OCI-LY7 (cell line): Measurements from ENCODE around the gene PPP1R27. TPM values are rescaled to one million over a fixed set of nuclear protein-coding genes. Genes with fewer than 3 reads are reported as not detected.

Source experiments
- BruUV-seq: library from RNA; stranded (reverse); fragments of 400-500 nt; replicated peaks from 2 replicates; lab custom pipeline; 2021; lab: Mats Ljungman, UMichigan
- CTCF ChIA-PET: fragments of 300-600 bp; sonication (Branson Sonifier 250); formaldehyde crosslinking; loops from one replicate; lab custom pipeline; 2022; ENCODE audit warnings: antibody characterized with exemption; ENCODE audit not compliant: unreplicated experiment; lab: Charles Lee
- POLR2A ChIA-PET: fragments of 300-600 bp; sonication (Branson Sonifier 250); formaldehyde crosslinking; loops from one replicate; lab custom pipeline; 2022; ENCODE audit warnings: antibody characterized with exemption; lab: Charles Lee
- DNase-seq: peaks from one replicate; pipeline ENCODE4 v3.0.0-alpha.2; 2015; ENCODE audit warnings: low spot score
- H2AFZ ChIP-seq: fragments of 200-600 bp; sonication (generic), shearing (Covaris generic); 2 replicates; pipeline ENCODE4 v1.6.1; 2014; ENCODE audit warnings: mild to moderate bottlenecking, antibody characterized with exemption, low read length, moderate library complexity
- H3K27ac ChIP-seq: fragments of 200-600 bp; sonication (generic); 2 replicates; pipeline ENCODE4 v1.5.1; 2014; ENCODE audit warnings: mixed run types, low read depth, mild to moderate bottlenecking, moderate library complexity, low read length, inconsistent platforms; ENCODE audit not compliant: poor library complexity, severe bottlenecking
- H3K36me3 ChIP-seq: fragments of 200-600 bp; sonication (generic); 2 replicates; pipeline ENCODE4 v1.6.1; 2014; ENCODE audit warnings: mild to moderate bottlenecking, antibody characterized with exemption, low read length, moderate library complexity, mixed read lengths; ENCODE audit not compliant: insufficient read depth
- H3K4me1 ChIP-seq: fragments of 200-600 bp; sonication (generic); 2 replicates; pipeline ENCODE4 v1.5.1; 2014; ENCODE audit warnings: mild to moderate bottlenecking, low read length; ENCODE audit not compliant: insufficient read depth, poor library complexity, severe bottlenecking
- H3K4me2 ChIP-seq: fragments of 200-600 bp; sonication (generic); 2 replicates; pipeline ENCODE4 v1.6.1; 2014; ENCODE audit warnings: mild to moderate bottlenecking, low read length
- H3K4me3 ChIP-seq: fragments of 200-600 bp; sonication (generic); 2 replicates; pipeline ENCODE4 v1.5.1; 2014; ENCODE audit warnings: mild to moderate bottlenecking, low read depth, low read length; ENCODE audit not compliant: poor library complexity, severe bottlenecking
- H3K79me2 ChIP-seq: fragments of 200-600 bp; sonication (generic); 2 replicates; pipeline ENCODE4 v1.6.1; 2016; ENCODE audit warnings: low read depth, mild to moderate bottlenecking, low read length, moderate library complexity, mixed read lengths; ENCODE audit not compliant: insufficient read depth
- H3K9me2 ChIP-seq: fragments of 200-600 bp; sonication (generic); 2 replicates; pipeline ENCODE4 v1.6.1; 2016; ENCODE audit warnings: mild to moderate bottlenecking, low read length, mixed read lengths; ENCODE audit not compliant: insufficient read depth
- H3K9me3 ChIP-seq: fragments of 200-600 bp; sonication (generic); 2 replicates; pipeline ENCODE4 v1.6.1; 2014; ENCODE audit warnings: mild to moderate bottlenecking, mixed run types, low read length, mixed read lengths
- H4K20me1 ChIP-seq: fragments of 200-600 bp; sonication (generic); 2 replicates; pipeline ENCODE4 v1.6.1; 2014; ENCODE audit warnings: mild to moderate bottlenecking, antibody characterized with exemption, low read length, moderate library complexity, mixed read lengths; ENCODE audit not compliant: insufficient read depth
- EZH2phosphoT487 ChIP-seq: fragments of 200-600 bp; sonication (generic); IDR thresholded peaks from 2 replicates; pipeline ENCODE4 v1.6.1; 2018; ENCODE audit warnings: low read depth, borderline replicate concordance, mild to moderate bottlenecking, mixed run types, antibody characterized with exemption, low read length, moderate library complexity, mixed read lengths
- intact Hi-C: fragments of 100-400 bp; cut with micrococcal nuclease; formaldehyde crosslinking; loops from one replicate; pipeline ENCODE4 v1.10.0; 2022; ENCODE audit not compliant: unreplicated experiment
- total RNA-seq, 2 experiments: library from RNA; depleted of rRNA in 1 of 2; stranded (reverse); fragments of >200 nt in 1 of 2; shearing (Covaris generic) in 1 of 2; gene quantifications; 2 replicates each; pipeline ENCODE4 v1.2.3, GENCODE V29; 2014 to 2022
- TF ChIP-seq, protein P1 (sequence below): fragments of 200-600 bp; sonication (generic); conservative IDR thresholded peaks from 2 replicates; pipeline ENCODE4 v1.5.1; 2014; ENCODE audit warnings: mild to moderate bottlenecking, antibody characterized with exemption, low read length, moderate library complexity, mixed read lengths

The PPP1R27 gene
- total RNA-seq, 2 experiments from 2014 or later = not detected

DNA sequence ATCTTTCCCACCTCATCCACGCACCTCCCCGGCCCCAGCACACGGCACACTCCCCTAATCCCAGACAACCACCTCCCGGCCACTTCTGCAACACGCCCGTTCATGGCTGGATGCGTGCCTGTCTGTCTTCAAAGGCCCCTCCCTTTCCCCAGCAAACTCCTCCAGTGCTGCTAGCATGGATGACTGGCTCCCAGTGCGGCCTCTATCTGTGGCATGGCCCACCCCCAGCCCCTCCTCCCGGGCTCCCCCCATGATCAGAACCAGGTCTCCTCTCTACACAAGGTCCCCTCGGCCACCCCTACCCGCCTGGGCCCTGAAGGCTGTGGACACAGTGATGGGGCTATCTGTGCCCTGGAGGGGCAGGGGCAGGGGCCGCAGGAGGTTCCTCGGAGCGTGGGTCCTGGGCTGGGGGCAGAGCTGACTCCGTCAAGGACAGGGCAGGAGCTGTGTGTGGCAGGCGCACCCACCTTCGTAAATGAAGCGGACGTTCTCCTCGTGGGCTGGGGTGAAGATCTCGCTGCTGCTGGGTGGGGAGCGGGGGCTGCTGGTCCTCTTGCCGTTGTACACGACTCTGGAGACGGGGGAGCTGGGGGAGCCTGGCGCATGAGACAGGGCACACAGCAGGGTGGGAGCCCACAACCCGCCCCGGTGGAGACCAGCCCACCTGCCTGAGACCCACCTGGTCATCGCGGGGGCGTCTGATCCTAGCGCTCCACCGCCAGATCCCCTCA lies 10.9 kb downstream of the PPP1R27 start:
- Histone ChIP-seq H3K4me2 (no peak overlapping the region), H3K79me2 (no peaks in the 10 kb centered on the region), H2AFZ (no peak overlapping the region), H4K20me1 (no peaks in the 10 kb centered on the region), H3K9me3 (no peaks in the 10 kb centered on the region), H3K36me3 (peaks cover 5% of the 10 kb centered on the region; the same call in 1 of the 2 replicates), H3K27ac (no peak overlapping the region), H3K4me3 (no peak overlapping the region), H3K9me2 (no peaks in the 10 kb centered on the region), H3K4me1 (no peaks in the 10 kb centered on the region)
- DNase-seq = no peak
- no peak for TF ChIP-seq EZH2phosphoT487
- TF ChIP-seq, protein P1, sequence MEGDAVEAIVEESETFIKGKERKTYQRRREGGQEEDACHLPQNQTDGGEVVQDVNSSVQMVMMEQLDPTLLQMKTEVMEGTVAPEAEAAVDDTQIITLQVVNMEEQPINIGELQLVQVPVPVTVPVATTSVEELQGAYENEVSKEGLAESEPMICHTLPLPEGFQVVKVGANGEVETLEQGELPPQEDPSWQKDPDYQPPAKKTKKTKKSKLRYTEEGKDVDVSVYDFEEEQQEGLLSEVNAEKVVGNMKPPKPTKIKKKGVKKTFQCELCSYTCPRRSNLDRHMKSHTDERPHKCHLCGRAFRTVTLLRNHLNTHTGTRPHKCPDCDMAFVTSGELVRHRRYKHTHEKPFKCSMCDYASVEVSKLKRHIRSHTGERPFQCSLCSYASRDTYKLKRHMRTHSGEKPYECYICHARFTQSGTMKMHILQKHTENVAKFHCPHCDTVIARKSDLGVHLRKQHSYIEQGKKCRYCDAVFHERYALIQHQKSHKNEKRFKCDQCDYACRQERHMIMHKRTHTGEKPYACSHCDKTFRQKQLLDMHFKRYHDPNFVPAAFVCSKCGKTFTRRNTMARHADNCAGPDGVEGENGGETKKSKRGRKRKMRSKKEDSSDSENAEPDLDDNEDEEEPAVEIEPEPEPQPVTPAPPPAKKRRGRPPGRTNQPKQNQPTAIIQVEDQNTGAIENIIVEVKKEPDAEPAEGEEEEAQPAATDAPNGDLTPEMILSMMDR = no peak
- CTCF ChIA-PET = no interaction called here
- POLR2A ChIA-PET = no interaction called here
- intact Hi-C loops = no loop called here
- BruUV-seq = no TSS peak

DNA sequence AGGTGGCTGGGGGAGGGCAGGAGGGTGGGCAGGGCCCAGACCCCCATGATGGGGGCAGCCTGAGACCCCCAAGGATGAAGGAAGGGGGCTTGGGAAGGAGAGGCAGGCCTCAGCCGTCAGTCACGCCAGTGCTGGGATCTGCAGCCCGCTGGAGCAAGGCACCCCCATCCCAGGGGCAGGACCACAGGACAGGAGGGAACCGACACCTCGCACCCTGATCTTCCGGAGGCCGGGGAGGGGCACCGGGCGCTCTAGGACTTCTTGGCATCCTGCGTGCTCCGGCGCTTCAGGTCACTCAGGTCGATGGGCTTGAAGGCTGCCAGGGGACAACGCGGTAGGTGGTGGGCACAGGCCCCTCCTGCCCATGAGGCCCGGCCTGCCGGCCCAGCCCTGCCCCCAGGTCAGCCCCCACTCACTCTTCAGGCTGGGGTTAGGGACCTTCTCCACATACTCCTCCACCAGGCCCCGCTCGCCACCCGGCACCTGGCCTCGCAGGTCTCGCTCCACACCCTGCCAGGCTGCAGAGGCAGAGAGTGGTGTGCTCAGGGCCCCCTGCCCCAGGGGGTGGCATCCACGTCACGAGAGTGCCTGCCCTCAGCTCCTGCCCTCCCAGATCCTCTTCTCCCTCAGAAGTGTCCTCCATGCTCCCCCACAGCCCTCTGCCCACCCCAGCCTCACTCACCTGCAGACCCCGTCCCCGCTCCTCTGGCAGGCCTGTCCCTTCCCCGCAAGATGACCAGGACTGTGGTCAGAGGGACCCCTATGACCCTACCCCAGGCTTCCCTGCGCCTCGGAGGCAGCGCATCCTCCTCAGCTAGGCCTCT lies 11.6 kb downstream of the PPP1R27 start:
- H4K20me1 ChIP-seq = no peaks in the 10 kb centered on the region
- no peak overlapping the region for H3K4me2 ChIP-seq
- POLR2A ChIA-PET = no interaction called here
- no peaks in the 10 kb centered on the region for H3K4me1 ChIP-seq
- peaks cover 5% of the 10 kb centered on the region; the same call in 1 of the 2 replicates for H3K36me3 ChIP-seq
- no peak overlapping the region for H3K4me3 ChIP-seq
- H2AFZ ChIP-seq = no peak overlapping the region
- BruUV-seq = no TSS peak
- H3K27ac ChIP-seq = no peak overlapping the region
- H3K79me2 ChIP-seq = no peaks in the 10 kb centered on the region
- intact Hi-C loops = no loop called here
- DNase-seq = no peak
- CTCF ChIA-PET = no interaction called here
- TF ChIP-seq, protein P1 = no peak
- no peak for TF ChIP-seq EZH2phosphoT487
- H3K9me2 ChIP-seq = no peaks in the 10 kb centered on the region
- no peaks in the 10 kb centered on the region for H3K9me3 ChIP-seq

DNA sequence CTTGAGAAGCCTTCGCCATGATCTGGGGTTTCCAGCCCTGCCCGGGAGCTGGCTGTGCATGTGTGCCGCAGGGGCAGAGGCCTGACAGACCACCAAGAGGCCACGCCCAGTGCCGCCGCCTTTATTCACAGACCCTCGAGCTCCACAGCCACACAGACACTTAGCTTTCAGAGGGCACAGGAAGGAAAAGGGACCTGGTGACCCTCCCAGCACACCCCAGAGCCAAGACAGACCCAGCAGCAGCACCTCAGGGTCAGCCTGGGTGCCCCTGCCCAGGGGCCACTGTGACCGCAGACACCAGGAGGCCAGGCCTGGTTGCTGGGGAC lies 12.6 kb downstream of the PPP1R27 start:
- DNase-seq = no peak
- Histone ChIP-seq H3K9me3 (no peaks in the 10 kb centered on the region), H3K36me3 (peaks cover 5% of the 10 kb centered on the region; the same call in 1 of the 2 replicates), H3K4me3 (no peak overlapping the region), H3K27ac (no peak overlapping the region), H3K9me2 (no peaks in the 10 kb centered on the region), H3K4me1 (no peaks in the 10 kb centered on the region), H3K4me2 (no peak overlapping the region), H3K79me2 (no peaks in the 10 kb centered on the region), H4K20me1 (no peaks in the 10 kb centered on the region), H2AFZ (no peak overlapping the region)
- intact Hi-C loops = no loop called here
- ChIA-PET POLR2A (no interaction called here), CTCF (no interaction called here)
- no TSS peak for BruUV-seq
- no peak for TF ChIP-seq EZH2phosphoT487
- TF ChIP-seq, protein P1 = no peak
